K562 (cell line): ENCODE measurements around the gene PHKG2. TPM values are rescaled to one million over a fixed set of nuclear protein-coding genes. Genes with fewer than 3 reads are reported as not detected.

Experiments
- ATAC-seq: fragments of 200-7000 bp; cut with Tn5 transposase; 3 replicates; pipeline ENCODE4 v1.9.1; 2020; ENCODE audit warnings: moderate library complexity
- BruUV-seq: library from RNA; stranded (reverse); fragments of 400-500 nt; replicated peaks from 2 replicates; lab custom pipeline; 2021; lab: Mats Ljungman, UMichigan
- CTCF ChIA-PET: fragments of 300-600 bp; formaldehyde crosslinking; extraction: SDS; loops from one replicate; lab custom pipeline; 2021; ENCODE audit warnings: low intra/inter-chr PET ratio; lab: Yijun Ruan, JAX
- POLR2A ChIA-PET: fragments of 300-600, 350-650 bp; sonication (Branson Sonifier 250); formaldehyde crosslinking; extraction: SDS; loops from one replicate; lab custom pipeline; 2021; ENCODE audit warnings: antibody characterized with exemption, inconsistent platforms; lab: Yijun Ruan, JAX
- DNase-seq, 4 experiments: peaks; one replicate each; pipeline versions ENCODE4 v3.0.0 to v3.0.0-alpha.2; 2011 to 2018; ENCODE audit warnings: low spot score in 3 of 4, mixed read lengths in 3 of 4; ENCODE audit errors: extremely low read depth in 1 of 4
- FAIRE-seq: peaks from 2 replicates; lab custom pipeline; 2011; peaks lifted over from hg19 to GRCh38; lab: Jason Lieb, UNC
- H2AFZ ChIP-seq: 2 replicates; pipeline ENCODE4 v1.6.0; 2011; ENCODE audit warnings: low read depth, low read length, control low read depth, inconsistent platforms
- H3K27ac ChIP-seq: fragments of 200-600 bp; 3 replicates; pipeline ENCODE4 v1.8.0; 2011; ENCODE audit warnings: low read depth, mild to moderate bottlenecking, control low read depth, inconsistent platforms, low read length, moderate library complexity, mixed read lengths; ENCODE audit errors: extremely low read depth
- H3K27me3 ChIP-seq, 2 experiments: fragments of 300-600 bp in 1 of 2; 2 replicates in 1 of 2; 3 replicates in 1 of 2; pipeline versions ENCODE4 v1.6.0 to v1.8.0; 2011; ENCODE audit warnings: inconsistent platforms in 2 of 2, low read length in 2 of 2, mild to moderate bottlenecking in 1 of 2, mixed read lengths in 1 of 2, moderate library complexity in 1 of 2; ENCODE audit not compliant: control insufficient read depth in 2 of 2, insufficient read depth in 2 of 2
- H3K36me3 ChIP-seq: fragments of 300-600 bp; 3 replicates; pipeline ENCODE4 v1.8.0; 2011; ENCODE audit warnings: mild to moderate bottlenecking, low read length, inconsistent platforms; ENCODE audit not compliant: control insufficient read depth, insufficient read depth
- H3K4me1 ChIP-seq, 2 experiments: fragments of 200-600 bp in 1 of 2; replicated peaks in 1 of 2; 2 replicates in 1 of 2; 3 replicates in 1 of 2; pipeline versions ENCODE4 v1.5.1 to v1.8.0; 2011; ENCODE audit warnings: inconsistent platforms in 2 of 2, low read length in 2 of 2, mild to moderate bottlenecking in 1 of 2, mixed read lengths in 1 of 2, moderate library complexity in 1 of 2; ENCODE audit not compliant: control insufficient read depth in 2 of 2, insufficient read depth in 2 of 2
- H3K4me2 ChIP-seq: 2 replicates; pipeline ENCODE4 v1.6.1; 2011; ENCODE audit warnings: low read length, control low read depth, inconsistent platforms, mixed read lengths; ENCODE audit not compliant: insufficient read depth
- H3K4me3 ChIP-seq: fragments of 200-600 bp; sonication (generic), shearing (Covaris generic); 2 replicates; pipeline ENCODE4 v1.5.1; 2016; ENCODE audit warnings: control low read depth, inconsistent platforms
- H3K79me2 ChIP-seq: fragments of 200-600 bp; 3 replicates; pipeline ENCODE4 v1.8.0; 2011; ENCODE audit warnings: low read length, inconsistent platforms; ENCODE audit not compliant: control insufficient read depth, insufficient read depth
- H3K9ac ChIP-seq, 2 experiments: 2 replicates each; pipeline versions ENCODE4 v1.6.0 to v1.6.1; 2011; ENCODE audit warnings: low read depth in 2 of 2, low read length in 2 of 2, control low read depth in 1 of 2, inconsistent platforms in 1 of 2, mild to moderate bottlenecking in 1 of 2, mixed read lengths in 1 of 2; ENCODE audit not compliant: insufficient read depth in 1 of 2
- H3K9me1 ChIP-seq: one replicate; pipeline ENCODE4 v1.6.0; 2011; ENCODE audit warnings: inconsistent platforms, mild to moderate bottlenecking, low read length, moderate library complexity; ENCODE audit not compliant: control insufficient read depth, insufficient read depth
- H3K9me3 ChIP-seq: replicated peaks from 2 replicates; pipeline ENCODE4 v1.5.1; 2011; ENCODE audit warnings: low read depth, low read length, inconsistent platforms; ENCODE audit not compliant: control insufficient read depth, insufficient read depth
- H4K20me1 ChIP-seq: replicated peaks from 2 replicates; pipeline ENCODE4 v1.6.1; 2011; ENCODE audit warnings: low read length, inconsistent platforms, mixed read lengths; ENCODE audit not compliant: control insufficient read depth, insufficient read depth
- ATF1 ChIP-seq, 2 experiments: fragments of 450-650 bp in 1 of 2; IDR thresholded peaks; 2 replicates each; pipeline ENCODE4 v1.6.1; 2016; ENCODE audit warnings: missing compliant biosample characterization in 1 of 2, missing genetic modification characterization in 1 of 2
- ELF4 ChIP-seq: fragments of 450-650 bp; formaldehyde crosslinking; IDR thresholded peaks from 2 replicates; pipeline ENCODE4 v1.4.0; 2022; ENCODE audit warnings: missing genetic modification characterization
- KAT2B ChIP-seq: IDR thresholded peaks from one replicate; pipeline ENCODE4 v1.6.1; 2012; ENCODE audit warnings: low read depth, mild to moderate bottlenecking, control low read depth, inconsistent platforms, low read length, moderate library complexity
- LCOR ChIP-seq: sonication (generic); formaldehyde crosslinking; IDR thresholded peaks from 2 replicates; pipeline ENCODE4 v1.8.0; 2022; ENCODE audit warnings: mild to moderate bottlenecking, missing genetic modification reagents
- MECOM ChIP-seq: fragments of 250-450 bp; sonication (Bioruptor Pico); IDR thresholded peaks from 2 replicates; pipeline ENCODE4 v1.8.0; 2022; ENCODE audit warnings: inconsistent platforms
- PCBP1 ChIP-seq: fragments of 200-400 bp; formaldehyde crosslinking; IDR thresholded peaks from 2 replicates; pipeline ENCODE4 v1.6.1; 2018; ENCODE audit warnings: mild to moderate bottlenecking, low read depth, low read length; ENCODE audit not compliant: poor library complexity, severe bottlenecking
- RB1 ChIP-seq: fragments of 450-650 bp; IDR thresholded peaks from 2 replicates; pipeline ENCODE4 v1.6.1; 2017; ENCODE audit warnings: low read depth, mild to moderate bottlenecking
- RBFOX2 ChIP-seq: fragments of 200-400 bp; formaldehyde crosslinking; IDR thresholded peaks from 2 replicates; pipeline ENCODE4 v1.6.1; 2017; ENCODE audit warnings: low read depth, mild to moderate bottlenecking, low read length, moderate library complexity
- TAF9B ChIP-seq: fragments of 450-650 bp; IDR thresholded peaks from 2 replicates; pipeline ENCODE4 v1.6.1; 2018; ENCODE audit warnings: mild to moderate bottlenecking; ENCODE audit not compliant: partially characterized antibody
- ZC3H11A ChIP-seq: IDR thresholded peaks from 2 replicates; pipeline ENCODE4 v1.6.1; 2012; ENCODE audit warnings: low read depth, low read length, improper control_type of control experiment
- ZNF79 ChIP-seq: fragments of 250-450 bp; sonication (Bioruptor Pico); IDR thresholded peaks from 2 replicates; pipeline ENCODE4 v1.4.0; 2020; ENCODE audit warnings: low read depth, mild to moderate bottlenecking, moderate library complexity
- WGBS: fragments of 100-300 bp; shearing (Covaris generic); methylation state at CpG from one replicate; pipeline ENCODE4 v1.1.6; 2016; ENCODE audit warnings: low coverage, mixed read lengths; ENCODE audit not compliant: insufficient coverage; ENCODE audit errors: missing lambda C conversion rate; 5-methylcytosine and 5-hydroxymethylcytosine counted together
- in situ Hi-C: fragments of 300-500 bp; cut with MboI; formaldehyde crosslinking; loops from 4 replicates; pipeline ENCODE4 v1.15.0; 2018; ENCODE audit warnings: inconsistent platforms, mixed read lengths
- intact Hi-C: fragments of 100-400 bp; cut with micrococcal nuclease; formaldehyde crosslinking; loops from 2 replicates; pipeline ENCODE4 v1.14.2; 2022
- polyA plus RNA-seq, 8 experiments: library from polyadenylated mRNA; depleted of rRNA in 4 of 8; stranded (reverse) in 5 of 8; unstranded in 3 of 8; fragments of >200 nt; fragmentation: Nextera tagmentation in 2 of 8; fragmentation: Illumina TruSeq in 1 of 8; extraction: Ambion mirVana in 2 of 8; extraction: Trizol in 1 of 8; gene quantifications; 2 replicates each; pipeline versions ENCODE4 v1.2.1 to v1.2.3, GENCODE V29; 2011 to 2014; ENCODE audit warnings: inconsistent platforms in 1 of 8, missing spikeins in 1 of 8
- total RNA-seq, 7 experiments: library from RNA; depleted of rRNA in 6 of 7; stranded (reverse); fragments of >200 nt in 6 of 7; fragmentation: Illumina TruSeq in 2 of 7; extraction: Trizol in 2 of 7; gene quantifications; 2 replicates each; pipeline versions ENCODE4 v1.2.1 to v1.2.3, GENCODE V29; 2011 to 2021; ENCODE audit warnings: low replicate concordance in 1 of 7
- TF ChIP-seq, protein P1 (sequence below), 2 experiments: fragments of 450-650 bp; conservative IDR thresholded peaks; 2 replicates each; pipeline ENCODE4 v1.6.1; 2017; ENCODE audit warnings: mild to moderate bottlenecking in 2 of 2, moderate library complexity in 2 of 2
- TF ChIP-seq, protein P2 (sequence below): sonication (generic); formaldehyde crosslinking; IDR thresholded peaks from 2 replicates; pipeline ENCODE4 v1.8.0; 2022; ENCODE audit warnings: mild to moderate bottlenecking, missing genetic modification reagents
- TF ChIP-seq, protein P3 (sequence below): fragments of 450-650 bp; formaldehyde crosslinking; IDR thresholded peaks from 2 replicates; pipeline ENCODE4 v1.4.0; 2022; ENCODE audit warnings: missing genetic modification characterization
- TF ChIP-seq, protein P4 (sequence below): fragments of 450-650 bp; formaldehyde crosslinking; IDR thresholded peaks from 2 replicates; pipeline ENCODE4 v1.4.0; 2022; ENCODE audit warnings: missing genetic modification characterization

The PHKG2 gene
- total and polyA plus RNA-seq, 9 of the 15 experiments (the other 6 are each of a cell fraction or from before 2014, with no cell fraction given): 5.8 to 54.2 (median 30.7) TPM

DNA sequence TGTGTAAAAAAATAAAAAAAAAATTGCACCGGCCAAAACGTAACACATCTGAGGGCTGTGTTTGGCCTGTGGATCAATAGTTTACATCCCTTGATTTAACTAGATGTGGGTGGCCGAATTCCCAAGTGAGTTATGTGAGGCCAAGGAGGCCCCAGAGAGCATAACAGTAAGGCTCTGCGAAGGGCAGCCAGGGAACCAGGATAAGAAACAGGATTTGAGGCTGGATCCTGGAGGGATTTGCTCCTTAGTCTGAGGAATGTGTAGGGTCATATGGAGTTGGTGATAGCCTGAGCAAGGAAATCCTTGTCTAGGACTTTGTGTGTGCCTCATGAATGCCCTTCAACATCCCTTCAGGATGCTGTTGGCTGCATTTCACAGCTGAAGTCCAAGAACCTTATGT, 2.0 kb downstream of the PHKG2 start:
- in situ Hi-C loops: no loop called here
- peaks cover 8 to 14% of the 10 kb centered on the region in 2 experiments; a peak in 4 of 5 replicates for H3K4me1 ChIP-seq
- no peak for FAIRE-seq
- intact Hi-C loops: no loop called here
- no peak for ATAC-seq
- no peak overlapping the region for H3K4me2 ChIP-seq
- DNase-seq: no peak
- no peak overlapping the region for H3K27ac ChIP-seq
- no peaks in the 10 kb centered on the region for H4K20me1 ChIP-seq
- peaks cover 27% of the 10 kb centered on the region for H3K79me2 ChIP-seq
- WGBS: 82% methylated on average over 4 of the region's 4 CpGs
- H3K9me3 ChIP-seq: no peaks in the 10 kb centered on the region
- CTCF ChIA-PET: no interaction called here
- H3K36me3 ChIP-seq: peaks cover 56% of the 10 kb centered on the region; the same call in 2 of the 3 replicates
- peak overlapping the region in 1 of 2 experiments; percentile 24; a peak in 1 of 4 replicates for H3K9ac ChIP-seq
- POLR2A ChIA-PET: interaction anchor here (1.0 to 2.9 kb wide), 5 partner anchors 9 to 24 kb away, joined by 3 to 28 read pairs (median 3); no protein-coding TSS in a partner anchor
- no TSS peak for BruUV-seq
- H2AFZ ChIP-seq: no peak overlapping the region
- H3K27me3 ChIP-seq: no peaks in the 10 kb centered on the region
- no peaks in the 10 kb centered on the region for H3K9me1 ChIP-seq
- no peak overlapping the region for H3K4me3 ChIP-seq
- no peak for TF ChIP-seq PCBP1
- TF ChIP-seq TAF9B: no peak
- no peak for TF ChIP-seq ELF4 (CRISPR knock-in tag)
- no peak for TF ChIP-seq ATF1 (CRISPR knock-in tag; IDR thresholded peaks at IDR 0.05)
- no peak for TF ChIP-seq ATF1 (tag; IDR thresholded peaks at IDR 0.05)
- TF ChIP-seq, protein P1, sequence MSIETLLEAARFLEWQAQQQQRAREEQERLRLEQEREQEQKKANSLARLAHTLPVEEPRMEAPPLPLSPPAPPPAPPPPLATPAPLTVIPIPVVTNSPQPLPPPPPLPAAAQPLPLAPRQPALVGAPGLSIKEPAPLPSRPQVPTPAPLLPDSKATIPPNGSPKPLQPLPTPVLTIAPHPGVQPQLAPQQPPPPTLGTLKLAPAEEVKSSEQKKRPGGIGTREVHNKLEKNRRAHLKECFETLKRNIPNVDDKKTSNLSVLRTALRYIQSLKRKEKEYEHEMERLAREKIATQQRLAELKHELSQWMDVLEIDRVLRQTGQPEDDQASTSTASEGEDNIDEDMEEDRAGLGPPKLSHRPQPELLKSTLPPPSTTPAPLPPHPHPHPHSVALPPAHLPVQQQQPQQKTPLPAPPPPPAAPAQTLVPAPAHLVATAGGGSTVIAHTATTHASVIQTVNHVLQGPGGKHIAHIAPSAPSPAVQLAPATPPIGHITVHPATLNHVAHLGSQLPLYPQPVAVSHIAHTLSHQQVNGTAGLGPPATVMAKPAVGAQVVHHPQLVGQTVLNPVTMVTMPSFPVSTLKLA (conservative IDR thresholded peaks at IDR 0.05): no peak
- TF ChIP-seq ZNF79 (CRISPR knock-in tag): no peak
- no peak for TF ChIP-seq KAT2B
- TF ChIP-seq, protein P2, sequence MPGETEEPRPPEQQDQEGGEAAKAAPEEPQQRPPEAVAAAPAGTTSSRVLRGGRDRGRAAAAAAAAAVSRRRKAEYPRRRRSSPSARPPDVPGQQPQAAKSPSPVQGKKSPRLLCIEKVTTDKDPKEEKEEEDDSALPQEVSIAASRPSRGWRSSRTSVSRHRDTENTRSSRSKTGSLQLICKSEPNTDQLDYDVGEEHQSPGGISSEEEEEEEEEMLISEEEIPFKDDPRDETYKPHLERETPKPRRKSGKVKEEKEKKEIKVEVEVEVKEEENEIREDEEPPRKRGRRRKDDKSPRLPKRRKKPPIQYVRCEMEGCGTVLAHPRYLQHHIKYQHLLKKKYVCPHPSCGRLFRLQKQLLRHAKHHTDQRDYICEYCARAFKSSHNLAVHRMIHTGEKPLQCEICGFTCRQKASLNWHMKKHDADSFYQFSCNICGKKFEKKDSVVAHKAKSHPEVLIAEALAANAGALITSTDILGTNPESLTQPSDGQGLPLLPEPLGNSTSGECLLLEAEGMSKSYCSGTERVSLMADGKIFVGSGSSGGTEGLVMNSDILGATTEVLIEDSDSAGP (CRISPR knock-in tag): no peak
- TF ChIP-seq LCOR (CRISPR knock-in tag): no peak
- TF ChIP-seq RB1: no peak
- TF ChIP-seq, protein P3, sequence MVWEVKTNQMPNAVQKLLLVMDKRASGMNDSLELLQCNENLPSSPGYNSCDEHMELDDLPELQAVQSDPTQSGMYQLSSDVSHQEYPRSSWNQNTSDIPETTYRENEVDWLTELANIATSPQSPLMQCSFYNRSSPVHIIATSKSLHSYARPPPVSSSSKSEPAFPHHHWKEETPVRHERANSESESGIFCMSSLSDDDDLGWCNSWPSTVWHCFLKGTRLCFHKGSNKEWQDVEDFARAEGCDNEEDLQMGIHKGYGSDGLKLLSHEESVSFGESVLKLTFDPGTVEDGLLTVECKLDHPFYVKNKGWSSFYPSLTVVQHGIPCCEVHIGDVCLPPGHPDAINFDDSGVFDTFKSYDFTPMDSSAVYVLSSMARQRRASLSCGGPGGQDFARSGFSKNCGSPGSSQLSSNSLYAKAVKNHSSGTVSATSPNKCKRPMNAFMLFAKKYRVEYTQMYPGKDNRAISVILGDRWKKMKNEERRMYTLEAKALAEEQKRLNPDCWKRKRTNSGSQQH (CRISPR knock-in tag): no peak
- TF ChIP-seq MECOM (CRISPR knock-in tag): no peak
- TF ChIP-seq RBFOX2: no peak
- TF ChIP-seq, protein P4, sequence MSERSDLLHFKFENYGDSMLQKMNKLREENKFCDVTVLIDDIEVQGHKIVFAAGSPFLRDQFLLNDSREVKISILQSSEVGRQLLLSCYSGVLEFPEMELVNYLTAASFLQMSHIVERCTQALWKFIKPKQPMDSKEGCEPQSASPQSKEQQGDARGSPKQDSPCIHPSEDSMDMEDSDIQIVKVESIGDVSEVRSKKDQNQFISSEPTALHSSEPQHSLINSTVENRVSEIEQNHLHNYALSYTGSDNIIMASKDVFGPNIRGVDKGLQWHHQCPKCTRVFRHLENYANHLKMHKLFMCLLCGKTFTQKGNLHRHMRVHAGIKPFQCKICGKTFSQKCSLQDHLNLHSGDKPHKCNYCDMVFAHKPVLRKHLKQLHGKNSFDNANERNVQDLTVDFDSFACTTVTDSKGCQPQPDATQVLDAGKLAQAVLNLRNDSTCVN: no peak
- no peak for TF ChIP-seq ZC3H11A
